Left lung (tissue), 14 donors: Measurements from ENCODE around the gene RPL36AL. TPM values are rescaled to one million over a fixed set of nuclear protein-coding genes. Genes with fewer than 3 reads are reported as not detected.
"Not testable (repeated sequence)": the region's sequence is repeated elsewhere in the genome, so short reads cannot be mapped to it uniquely, and the experiment has no call there.

Source experiments
- ATAC-seq: fragments of 200-7000 bp; cut with Tn5 transposase; one replicate; pipeline ENCODE4 v1.9.1; 2020; ENCODE audit warnings: moderate library complexity
- DNase-seq, 4 donors: peaks; one replicate each; pipeline ENCODE4 v3.0.0-alpha.2; 2013 to 2020
- H3K27ac ChIP-seq, 2 donors: fragments of 200-600 bp; sonication (generic) in 1 of 2; one replicate each; pipeline versions ENCODE4 v1.5.0 to v1.8.0; 2020 to 2021
- H3K27me3 ChIP-seq, 2 donors: fragments of 200-600 bp; sonication (generic) in 1 of 2; one replicate each; pipeline versions ENCODE4 v1.5.0 to v1.8.0; 2020 to 2021
- H3K36me3 ChIP-seq, 2 donors: fragments of 200-600 bp; sonication (generic) in 1 of 2; one replicate each; pipeline versions ENCODE4 v1.5.0 to v1.8.0; 2020 to 2021
- H3K4me1 ChIP-seq, 2 donors: fragments of 200-600 bp; one replicate each; pipeline ENCODE4 v1.8.0; 2021
- H3K4me3 ChIP-seq, 2 donors: fragments of 200-600 bp; sonication (generic) in 1 of 2; one replicate each; pipeline versions ENCODE4 v1.5.0 to v1.8.0; 2020 to 2021; ENCODE audit warnings: mild to moderate bottlenecking in 1 of 2
- H3K9me3 ChIP-seq, 2 donors: fragments of 200-600 bp; sonication (generic) in 1 of 2; one replicate each; pipeline versions ENCODE4 v1.5.0 to v1.8.0; 2020 to 2021
- CTCF ChIP-seq, 2 donors: fragments of 200-600 bp; sonication (generic) in 1 of 2; IDR thresholded peaks; one replicate each; pipeline versions ENCODE4 v1.5.0 to v1.8.0; 2021; ENCODE audit warnings: antibody characterized with exemption in 2 of 2
- intact Hi-C, 2 donors: fragments of 100-400 bp; cut with DNase I; formaldehyde crosslinking; loops; one replicate each; pipeline versions ENCODE4 v1.11.2 to v1.14.2; 2022
- long read RNA-seq, 12 donors: library from polyadenylated mRNA in 2 of 12; unstranded in 2 of 12; transcript quantifications; one replicate each; pipeline ENCODE4 v2.0.0 and lab custom pipeline, GENCODE V29; 2019 to 2026
- polyA plus RNA-seq, 6 donors: library from polyadenylated mRNA; unstranded; fragments of 120-200 nt; gene quantifications; one replicate each; pipeline ENCODE4 v1.2.1, GENCODE V29; 2013; ENCODE audit not compliant: insufficient read length in 6 of 6
- total RNA-seq, 2 donors: library from RNA; stranded (reverse); fragmentation: NEBNext Ultra II Directional; extraction: Animal tissue kit (Norgen Biotek cat#: 25700); gene quantifications; one replicate each; pipeline ENCODE4 v1.2.1, GENCODE V29; 2021
- donor health status: DM: no; HTN: yes; CAD: no.
- donor health status: DM: no; HTN: no; CAD: no.

The RPL36AL gene
- total RNA-seq (100 to 1,000 TPM; 111 to 137 TPM), polyA plus RNA-seq (100 to 1,000 TPM; 156 to 213 (median 176) TPM)
- long read RNA-seq, donor 1, transcript RPL36AL-201 (2 exons, 746 nt), result major isoform, 271 of 271 reads
- long read RNA-seq, donor 1, partial matches to known transcripts, result 0 of 271 reads
- long read RNA-seq, donor 1, other reads (novel, unspliced or antisense), result 0 of 271 reads
- long read RNA-seq, donor 2, transcript RPL36AL-201 (2 exons, 746 nt), result major isoform, 174 of 174 reads
- long read RNA-seq, donor 2, partial matches to known transcripts, result 0 of 174 reads
- long read RNA-seq, donor 2, other reads (novel, unspliced or antisense), result 0 of 174 reads
- long read RNA-seq, donor 3, transcript RPL36AL-201 (2 exons, 746 nt), result major isoform, 229 of 229 reads
- long read RNA-seq, donor 3, partial matches to known transcripts, result 0 of 229 reads
- long read RNA-seq, donor 3, other reads (novel, unspliced or antisense), result 0 of 229 reads
- long read RNA-seq, donor 4, transcript RPL36AL-201 (2 exons, 746 nt), result major isoform, 207 of 214 reads
- long read RNA-seq, donor 4, partial matches to known transcripts, result 7 of 214 reads
- long read RNA-seq, donor 4, other reads (novel, unspliced or antisense), result 0 of 214 reads
- long read RNA-seq, donor 5, transcript RPL36AL-201 (2 exons, 746 nt), result major isoform, 203 of 248 reads
- long read RNA-seq, donor 5, partial matches to known transcripts, result 45 of 248 reads
- long read RNA-seq, donor 5, other reads (novel, unspliced or antisense), result 0 of 248 reads
- long read RNA-seq, donor 6, transcript RPL36AL-201 (2 exons, 746 nt), result major isoform, 185 of 220 reads
- long read RNA-seq, donor 6, partial matches to known transcripts, result 35 of 220 reads
- long read RNA-seq, donor 6, other reads (novel, unspliced or antisense), result 0 of 220 reads
- long read RNA-seq, donor 7, transcript RPL36AL-201 (2 exons, 746 nt), result major isoform, 87 of 87 reads
- long read RNA-seq, donor 7, partial matches to known transcripts, result 0 of 87 reads
- long read RNA-seq, donor 7, other reads (novel, unspliced or antisense), result 0 of 87 reads
- long read RNA-seq, donor 8, transcript RPL36AL-201 (2 exons, 746 nt), result major isoform, 87 of 87 reads
- long read RNA-seq, donor 8, partial matches to known transcripts, result 0 of 87 reads
- long read RNA-seq, donor 8, other reads (novel, unspliced or antisense), result 0 of 87 reads
- long read RNA-seq, donor 9, partial matches to known transcripts, result 0 of 3 reads
- long read RNA-seq, donor 9, other reads (novel, unspliced or antisense), result 0 of 3 reads
- long read RNA-seq, donor 10, transcript RPL36AL-201 (2 exons, 746 nt), result major isoform, 245 of 246 reads
- long read RNA-seq, donor 10, partial matches to known transcripts, result 1 of 246 reads
- long read RNA-seq, donor 10, other reads (novel, unspliced or antisense), result 0 of 246 reads
- long read RNA-seq, donor 11, transcript RPL36AL-201 (2 exons, 746 nt), result major isoform, 162 of 162 reads
- long read RNA-seq, donor 11, partial matches to known transcripts, result 0 of 162 reads
- long read RNA-seq, donor 11, other reads (novel, unspliced or antisense), result 0 of 162 reads
- long read RNA-seq, donor 12, transcript RPL36AL-201 (2 exons, 746 nt), result major isoform, 152 of 173 reads
- long read RNA-seq, donor 12, partial matches to known transcripts, result 21 of 173 reads
- long read RNA-seq, donor 12, other reads (novel, unspliced or antisense), result 0 of 173 reads

DNA sequence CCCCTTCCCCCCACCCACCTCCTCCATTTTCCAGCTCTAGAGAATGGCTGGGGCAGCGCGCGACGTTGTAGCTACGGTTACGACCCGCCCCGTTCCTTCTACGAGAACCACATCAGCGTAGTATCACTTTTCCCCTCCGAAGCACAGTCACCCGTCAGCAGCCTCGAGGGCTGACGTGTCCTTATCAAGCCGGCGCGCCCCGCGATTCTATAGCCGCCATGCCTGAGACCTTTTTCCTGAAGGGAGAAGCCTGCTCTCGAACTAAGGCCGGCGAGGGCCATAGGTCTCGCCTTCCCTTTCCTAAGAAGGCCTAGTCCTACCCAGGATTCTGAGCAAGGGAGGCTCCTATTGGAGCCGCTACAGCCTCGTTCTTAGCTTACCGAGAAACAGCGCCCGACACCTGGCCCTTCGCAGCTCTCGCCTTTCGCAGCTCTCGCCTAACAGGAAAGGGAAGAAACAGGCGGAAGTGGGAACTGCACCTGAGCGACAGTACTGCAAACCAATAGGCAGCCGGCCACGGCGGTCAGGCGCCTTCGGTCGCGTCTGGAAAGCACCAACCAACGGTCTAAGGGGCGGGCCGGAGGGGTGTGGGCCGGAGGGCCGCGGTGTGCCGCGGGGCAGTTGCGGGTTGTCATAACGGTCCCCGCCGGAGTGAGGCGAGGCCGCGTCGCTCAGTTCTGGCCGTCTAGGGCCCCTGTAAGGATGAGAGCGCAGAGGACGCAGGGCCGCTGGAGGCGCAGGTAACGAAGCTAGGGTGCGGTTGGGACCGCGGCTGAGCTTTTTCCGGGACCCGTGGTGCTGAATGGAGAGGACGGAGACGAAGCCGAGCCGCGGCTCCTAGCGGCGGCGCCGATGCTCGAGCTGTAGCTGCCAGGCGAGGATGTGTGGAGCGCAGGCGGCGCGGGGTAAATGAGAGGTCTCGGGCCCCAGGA is at the start of gene RPL36AL, which contains the start of gene MGAT2:
Gene RPL36AL, minus strand, starts transcription at position 445 of the 932 bp plus-strand sequence. CDS start 1,522 bp downstream, outside the sequence.
Gene MGAT2, plus strand, starts transcription at position 618 of the 932 bp plus-strand sequence. CDS start 470 bp downstream, outside the sequence.
- Histone ChIP-seq H3K4me1 (peaks cover 27 to 61% of the 10 kb centered on the region in 2 donors), H3K4me3 (peak within 1 kb of the TSS; percentile 95 to 99), H3K27me3 (no peaks in the 10 kb centered on the region), H3K36me3 (peaks cover 0 to 31% of the 10 kb centered on the region in 2 donors), H3K9me3 (no peaks in the 10 kb centered on the region), H3K27ac (peak within 1 kb of the TSS; percentile 95 to 98)
- intact Hi-C loops, result no loop called here
- TF ChIP-seq CTCF (IDR thresholded peaks at IDR 0.05), result peak in 1 of 2 donors; percentile 41
- DNase-seq, result peak; percentile 97 to 99 (median 98)
- peak; percentile 99 for ATAC-seq

GRCh38 chr14:49659526-49660455 is 39.4 kb upstream of the RPL36AL start:
- no peak for TF ChIP-seq CTCF (IDR thresholded peaks at IDR 0.05)
- no peak for ATAC-seq
- no peaks in the 10 kb centered on the region for H3K27me3 ChIP-seq
- H3K4me3 ChIP-seq, result no peak overlapping the region
- intact Hi-C loops, result no loop called here
- no peaks in the 10 kb centered on the region for H3K4me1 ChIP-seq
- no peak for DNase-seq
- no peaks in the 10 kb centered on the region for H3K36me3 ChIP-seq
- no peak overlapping the region for H3K27ac ChIP-seq
- H3K9me3 ChIP-seq, result no peaks in the 10 kb centered on the region

DNA sequence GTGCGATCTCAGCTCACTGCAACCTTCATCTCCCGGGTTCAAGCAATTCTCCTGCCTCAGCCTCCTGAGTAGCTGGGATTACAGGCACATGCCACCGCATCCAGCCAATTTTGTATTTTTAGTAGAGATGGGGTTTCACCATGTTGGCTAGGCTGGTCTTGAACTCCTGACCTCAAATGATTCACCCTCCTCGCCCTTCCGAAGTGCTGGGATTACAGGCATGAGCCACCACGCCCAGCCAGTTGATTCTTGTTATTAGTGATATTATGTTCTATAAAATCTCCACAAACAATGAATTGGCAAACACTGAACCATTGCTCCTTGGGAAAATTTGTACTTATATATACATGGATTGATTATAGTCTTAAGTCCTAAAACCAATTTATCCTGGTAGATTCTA is 37.1 kb upstream of the RPL36AL start:
- H3K36me3 ChIP-seq, H3K27me3 ChIP-seq, H3K4me1 ChIP-seq, H3K9me3 ChIP-seq, H3K4me3 ChIP-seq, intact Hi-C loops, ATAC-seq, H3K27ac ChIP-seq, DNase-seq: not testable (repeated sequence)

GRCh38 chr14:49654511-49654910 is 34.1 kb upstream of the RPL36AL start:
- DNase-seq, result no peak
- ATAC-seq, result no peak
- no peak overlapping the region for H3K4me3 ChIP-seq
- H3K27ac ChIP-seq, result no peak overlapping the region
- no peaks in the 10 kb centered on the region for H3K27me3 ChIP-seq
- H3K4me1 ChIP-seq, result no peaks in the 10 kb centered on the region
- no peaks in the 10 kb centered on the region for H3K36me3 ChIP-seq
- TF ChIP-seq CTCF (IDR thresholded peaks at IDR 0.05), result no peak
- intact Hi-C loops, result no loop called here
- H3K9me3 ChIP-seq, result no peaks in the 10 kb centered on the region
